Measurements from ENCODE around the gene OR4D2. TPM values are rescaled to one million over a fixed set of nuclear protein-coding genes. Genes with fewer than 3 reads are reported as not detected.

The OR4D2 gene
- total and polyA plus RNA-seq, 8 donors, result not detected

GRCh38 chr17:58202859-58203258 lies 36.1 kb downstream of the OR4D2 start:
- peaks cover 0 to 4% (median 0%) of the 10 kb centered on the region in 4 donors for H3K27me3 ChIP-seq

DNA sequence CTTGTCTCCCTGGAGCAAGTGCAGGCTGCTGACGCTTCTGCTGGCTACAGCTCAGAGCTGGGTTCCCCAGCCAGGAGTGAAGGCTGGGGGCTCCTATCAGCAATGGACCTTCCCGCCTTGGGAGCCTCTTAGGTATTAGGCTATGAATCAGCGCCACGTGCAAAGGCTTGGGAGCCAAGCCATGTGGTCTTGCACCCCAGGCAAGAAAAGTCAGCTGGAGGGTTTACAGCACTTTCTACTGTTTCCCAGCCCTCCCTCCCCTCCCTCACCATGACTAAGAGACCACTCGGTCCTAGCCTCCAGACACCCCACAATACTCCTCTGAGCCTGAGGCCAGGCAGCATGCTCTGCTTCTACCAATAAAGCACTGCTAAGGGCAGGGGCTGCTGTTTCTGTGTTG lies 38.0 kb downstream of the OR4D2 start:
- H3K36me3 ChIP-seq, result peaks cover 0 to 12% (median 0%) of the 10 kb centered on the region in 3 donors
- H3K4me3 ChIP-seq, result no peak overlapping the region
- no peaks in the 10 kb centered on the region for H3K9me3 ChIP-seq
- no peak for FAIRE-seq
- TF ChIP-seq, protein P1, sequence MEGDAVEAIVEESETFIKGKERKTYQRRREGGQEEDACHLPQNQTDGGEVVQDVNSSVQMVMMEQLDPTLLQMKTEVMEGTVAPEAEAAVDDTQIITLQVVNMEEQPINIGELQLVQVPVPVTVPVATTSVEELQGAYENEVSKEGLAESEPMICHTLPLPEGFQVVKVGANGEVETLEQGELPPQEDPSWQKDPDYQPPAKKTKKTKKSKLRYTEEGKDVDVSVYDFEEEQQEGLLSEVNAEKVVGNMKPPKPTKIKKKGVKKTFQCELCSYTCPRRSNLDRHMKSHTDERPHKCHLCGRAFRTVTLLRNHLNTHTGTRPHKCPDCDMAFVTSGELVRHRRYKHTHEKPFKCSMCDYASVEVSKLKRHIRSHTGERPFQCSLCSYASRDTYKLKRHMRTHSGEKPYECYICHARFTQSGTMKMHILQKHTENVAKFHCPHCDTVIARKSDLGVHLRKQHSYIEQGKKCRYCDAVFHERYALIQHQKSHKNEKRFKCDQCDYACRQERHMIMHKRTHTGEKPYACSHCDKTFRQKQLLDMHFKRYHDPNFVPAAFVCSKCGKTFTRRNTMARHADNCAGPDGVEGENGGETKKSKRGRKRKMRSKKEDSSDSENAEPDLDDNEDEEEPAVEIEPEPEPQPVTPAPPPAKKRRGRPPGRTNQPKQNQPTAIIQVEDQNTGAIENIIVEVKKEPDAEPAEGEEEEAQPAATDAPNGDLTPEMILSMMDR (IDR thresholded peaks at IDR 0.05), result no peak
- H3K27me3 ChIP-seq, result no peaks in the 10 kb centered on the region
- no peak for DNase-seq
- ATAC-seq, result no peak
- intact Hi-C loops (cut with DNase I), result no loop called here
- no peaks in the 10 kb centered on the region for H3K4me1 ChIP-seq
- WGBS, 2 donors, result 84 to 93% methylated on average over 5 of the region's 5 CpGs
- no peak overlapping the region for H3K27ac ChIP-seq

More at GRCh38 chr17:58202859-58203258, 36.1 kb downstream of the OR4D2 start:
- no peak for ATAC-seq
- H3K4me3 ChIP-seq, result no peak overlapping the region
- 80 to 84% methylated on average over 7 of the region's 7 CpGs for WGBS, 2 donors
- TF ChIP-seq, protein P1 (IDR thresholded peaks at IDR 0.05), result no peak
- peaks cover 0 to 6% (median 0%) of the 10 kb centered on the region in 3 donors for H3K36me3 ChIP-seq
- no peak for FAIRE-seq
- intact Hi-C loops (cut with DNase I), result no loop called here
- H3K9me3 ChIP-seq, result no peaks in the 10 kb centered on the region
- no peaks in the 10 kb centered on the region for H3K4me1 ChIP-seq
- DNase-seq, result no peak
- H3K27ac ChIP-seq, result no peak overlapping the region

DNA sequence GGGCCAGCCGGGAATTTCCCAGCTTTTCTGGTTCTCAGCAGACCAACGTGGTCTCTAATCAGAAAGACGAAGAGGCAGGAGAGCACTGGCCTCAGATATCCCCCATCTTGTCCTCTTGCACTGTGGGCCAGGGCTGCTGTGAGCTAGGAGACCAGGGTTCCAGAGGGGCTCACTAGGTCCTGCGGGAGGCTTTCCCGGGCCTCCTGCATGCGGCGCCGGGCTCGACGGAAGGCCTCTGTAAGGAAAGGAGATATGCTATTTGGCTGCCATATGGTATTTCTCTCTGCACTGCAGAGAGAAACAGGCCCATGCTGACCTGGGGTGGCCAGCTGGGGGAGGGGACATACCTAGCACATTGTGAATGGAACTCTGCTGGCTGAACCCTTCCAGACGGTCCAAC lies 39.2 kb downstream of the OR4D2 start:
- TF ChIP-seq, protein P1 (IDR thresholded peaks at IDR 0.05), result no peak
- no peak for FAIRE-seq
- ATAC-seq, result no peak
- 89 to 95% methylated on average over 11 of the region's 11 CpGs for WGBS, 2 donors
- Histone ChIP-seq H3K27ac (no peak overlapping the region), H3K36me3 (peaks cover 0 to 22% (median 0%) of the 10 kb centered on the region in 3 donors), H3K4me1 (no peaks in the 10 kb centered on the region), H3K9me3 (no peaks in the 10 kb centered on the region), H3K27me3 (no peaks in the 10 kb centered on the region), H3K4me3 (no peak overlapping the region)
- no peak for DNase-seq
- intact Hi-C loops (cut with DNase I), result no loop called here

- TF ChIP-seq, protein P1 (IDR thresholded peaks at IDR 0.05), result no peak
- H3K36me3 ChIP-seq, result peaks cover 0 to 35% (median 0%) of the 10 kb centered on the region in 3 donors
- no peaks in the 10 kb centered on the region for H3K27me3 ChIP-seq
- no peak overlapping the region for H3K4me3 ChIP-seq
- DNase-seq (no peak), FAIRE-seq (no peak), ATAC-seq (no peak)
- no peaks in the 10 kb centered on the region for H3K4me1 ChIP-seq
- no peak overlapping the region for H3K27ac ChIP-seq
- intact Hi-C loops (cut with DNase I), result no loop called here
- 85 to 86% methylated on average over 3 of the region's 3 CpGs for WGBS, 2 donors
- H3K9me3 ChIP-seq, result no peaks in the 10 kb centered on the region
Observed at GRCh38 chr17:58207451-58207850, 40.7 kb downstream of the OR4D2 start.

DNA sequence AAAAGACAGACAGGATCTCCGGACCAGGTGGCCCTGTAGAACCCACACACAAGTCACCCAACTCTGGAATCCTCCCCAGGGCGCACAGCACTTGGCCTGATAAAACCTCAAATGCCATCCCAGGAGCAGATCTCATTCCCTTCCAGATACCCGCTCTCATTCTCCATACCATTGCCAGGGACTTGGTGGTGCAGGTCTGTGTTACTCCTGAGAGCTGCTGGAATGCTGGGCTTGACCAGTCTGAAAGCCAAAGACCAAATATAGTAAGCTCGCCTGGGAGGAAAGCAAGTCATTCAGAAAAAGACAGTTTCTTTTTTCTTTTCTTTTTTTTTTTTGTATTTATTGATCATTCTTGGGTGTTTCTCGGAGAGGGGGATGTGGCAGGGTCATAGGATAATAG lies 41.6 kb downstream of the OR4D2 start:
- Histone ChIP-seq H3K9me3 (no peaks in the 10 kb centered on the region), H3K27me3 (no peaks in the 10 kb centered on the region), H3K27ac (no peak overlapping the region), H3K4me1 (no peaks in the 10 kb centered on the region), H3K4me3 (no peak overlapping the region), H3K36me3 (peaks cover 0 to 44% (median 0%) of the 10 kb centered on the region in 3 donors)
- FAIRE-seq, result no peak
- no peak for DNase-seq
- no peak for ATAC-seq
- 83 to 92% methylated on average over 5 of the region's 5 CpGs for WGBS, 2 donors
- intact Hi-C loops (cut with DNase I), result no loop called here
- TF ChIP-seq, protein P1 (IDR thresholded peaks at IDR 0.05), result no peak
